MM.1S (cell line): ENCODE data around the gene DCP1A.

Experiments
- DNase-seq: peaks from one replicate; pipeline ENCODE4 v3.0.0-alpha.2; 2015
- H2AFZ ChIP-seq: fragments of 300-600 bp; sonication (generic); 2 replicates; pipeline ENCODE4 v1.6.0; 2016; ENCODE audit warnings: antibody characterized with exemption, low read length
- H3F3A ChIP-seq: fragments of 300-600 bp; sonication (generic); 2 replicates; pipeline ENCODE4 v1.6.1; 2016; ENCODE audit warnings: mild to moderate bottlenecking, antibody characterized with exemption, low read length, moderate library complexity, mixed read lengths; ENCODE audit not compliant: insufficient read depth
- H3K27ac ChIP-seq: fragments of 300-600 bp; sonication (generic); 2 replicates; pipeline ENCODE4 v1.5.1; 2016; ENCODE audit warnings: mild to moderate bottlenecking, low read length
- H3K27me3 ChIP-seq: fragments of 300-600 bp; sonication (generic); replicated peaks from 2 replicates; pipeline ENCODE4 v1.6.0; 2016; ENCODE audit warnings: low read length; ENCODE audit not compliant: insufficient read depth
- H3K36me3 ChIP-seq: fragments of 300-600 bp; sonication (generic); replicated peaks from 2 replicates; pipeline ENCODE4 v1.6.1; 2016; ENCODE audit warnings: mild to moderate bottlenecking, low read length, mixed read lengths; ENCODE audit not compliant: insufficient read depth
- H3K4me1 ChIP-seq: fragments of 300-600 bp; sonication (generic); 2 replicates; pipeline ENCODE4 v1.6.1; 2016; ENCODE audit warnings: low read length, mixed read lengths
- H3K4me2 ChIP-seq: fragments of 300-600 bp; sonication (generic); 2 replicates; pipeline ENCODE4 v1.6.0; 2016; ENCODE audit warnings: low read depth, low read length
- H3K4me3 ChIP-seq: fragments of 300-600 bp; sonication (generic); 2 replicates; pipeline ENCODE4 v1.5.1; 2016; ENCODE audit warnings: low read length, mixed read lengths
- H3K79me2 ChIP-seq: fragments of 300-600 bp; sonication (generic); 2 replicates; pipeline ENCODE4 v1.6.1; 2016; ENCODE audit warnings: mixed run types, low read length, mixed read lengths
- H3K9ac ChIP-seq: fragments of 300-600 bp; sonication (generic); 2 replicates; pipeline ENCODE4 v1.6.1; 2016; ENCODE audit warnings: low read length, mixed read lengths
- H3K9me2 ChIP-seq: fragments of 300-600 bp; sonication (generic); replicated peaks from 2 replicates; pipeline ENCODE4 v1.6.1; 2016; ENCODE audit warnings: mild to moderate bottlenecking, low read length, mixed read lengths; ENCODE audit not compliant: insufficient read depth
- H3K9me3 ChIP-seq: fragments of 300-600 bp; sonication (generic); replicated peaks from 2 replicates; pipeline ENCODE4 v1.6.1; 2016; ENCODE audit warnings: mild to moderate bottlenecking, low read length, mixed read lengths; ENCODE audit not compliant: insufficient read depth
- H4K20me1 ChIP-seq: fragments of 300-600 bp; sonication (generic); 2 replicates; pipeline ENCODE4 v1.6.1; 2016; ENCODE audit warnings: mild to moderate bottlenecking, low read length, moderate library complexity, mixed read lengths; ENCODE audit not compliant: insufficient read depth
- CTCF ChIP-seq: fragments of 300-600 bp; sonication (generic); IDR thresholded peaks from 2 replicates; pipeline ENCODE4 v1.5.1; 2016; ENCODE audit warnings: antibody characterized with exemption, low read length, mixed read lengths
- EZH2 ChIP-seq: fragments of 300-600 bp; sonication (generic); optimal IDR thresholded peaks from 2 replicates; pipeline ENCODE3; 2017; ENCODE audit warnings: low read depth, mild to moderate bottlenecking, antibody characterized with exemption, low read length, mixed read lengths
- EZH2phosphoT487 ChIP-seq: fragments of 300-600 bp; sonication (generic); IDR thresholded peaks from 2 replicates; pipeline ENCODE4 v1.6.1; 2018; ENCODE audit warnings: antibody characterized with exemption, low read length

Gene DCP1A

GRCh38 chr3:53243785-53244184 lies 103.6 kb downstream of the DCP1A start:
- Histone ChIP-seq H4K20me1 (peaks cover 64% of the 10 kb centered on the region), H3K4me3 (no peak overlapping the region), H3K79me2 (peaks cover 99% of the 10 kb centered on the region), H2AFZ (no peak overlapping the region), H3K4me1 (no peaks in the 10 kb centered on the region), H3K4me2 (no peak overlapping the region), H3K9me2 (no peaks in the 10 kb centered on the region), H3K9ac (no peak overlapping the region), H3K9me3 (no peaks in the 10 kb centered on the region), H3K36me3 (peaks cover 17% of the 10 kb centered on the region), H3K27me3 (no peaks in the 10 kb centered on the region), H3K27ac (no peak overlapping the region), H3F3A (no peaks in the 10 kb centered on the region)
- DNase-seq, result no peak
- no peak for TF ChIP-seq EZH2
- no peak for TF ChIP-seq CTCF
- no peak for TF ChIP-seq EZH2phosphoT487

GRCh38 chr3:53243165-53243564 lies 104.2 kb downstream of the DCP1A start:
- no peak for TF ChIP-seq CTCF
- TF ChIP-seq EZH2phosphoT487, result no peak
- TF ChIP-seq EZH2, result no peak
- Histone ChIP-seq H3K4me1 (no peaks in the 10 kb centered on the region), H3K9ac (no peak overlapping the region), H2AFZ (no peak overlapping the region), H3K9me2 (no peaks in the 10 kb centered on the region), H3K27me3 (no peaks in the 10 kb centered on the region), H3K36me3 (peaks cover 17% of the 10 kb centered on the region), H4K20me1 (peaks cover 58% of the 10 kb centered on the region), H3K4me2 (no peak overlapping the region), H3K4me3 (no peak overlapping the region), H3K27ac (no peak overlapping the region), H3F3A (no peaks in the 10 kb centered on the region), H3K9me3 (no peaks in the 10 kb centered on the region), H3K79me2 (peaks cover 98% of the 10 kb centered on the region)
- no peak for DNase-seq

- Histone ChIP-seq H3K9ac (no peak overlapping the region), H4K20me1 (peaks cover 53% of the 10 kb centered on the region), H3K4me2 (no peak overlapping the region), H3K9me2 (no peaks in the 10 kb centered on the region), H3K27ac (no peak overlapping the region), H3K4me1 (no peaks in the 10 kb centered on the region), H3K79me2 (peaks cover 93% of the 10 kb centered on the region), H3K36me3 (peaks cover 17% of the 10 kb centered on the region), H3F3A (no peaks in the 10 kb centered on the region), H3K9me3 (no peaks in the 10 kb centered on the region), H2AFZ (no peak overlapping the region), H3K27me3 (no peaks in the 10 kb centered on the region), H3K4me3 (no peak overlapping the region)
- no peak for DNase-seq
- no peak for TF ChIP-seq EZH2
- TF ChIP-seq CTCF, result no peak
- TF ChIP-seq EZH2phosphoT487, result no peak
Measured at GRCh38 chr3:53242642-53243041, 104.7 kb downstream of the DCP1A start.

GRCh38 chr3:53242155-53242554 lies 105.2 kb downstream of the DCP1A start:
- no peaks in the 10 kb centered on the region for H3K27me3 ChIP-seq
- H3K36me3 ChIP-seq, result peaks cover 17% of the 10 kb centered on the region
- DNase-seq, result no peak
- H3K4me2 ChIP-seq, result no peak overlapping the region
- H3K9me2 ChIP-seq, result no peaks in the 10 kb centered on the region
- no peak for TF ChIP-seq EZH2
- TF ChIP-seq EZH2phosphoT487, result no peak
- TF ChIP-seq CTCF, result no peak
- H3K27ac ChIP-seq, result no peak overlapping the region
- H3K4me1 ChIP-seq, result no peaks in the 10 kb centered on the region
- H2AFZ ChIP-seq, result no peak overlapping the region
- peaks cover 50% of the 10 kb centered on the region for H4K20me1 ChIP-seq
- no peak overlapping the region for H3K4me3 ChIP-seq
- H3K9ac ChIP-seq, result no peak overlapping the region
- H3K79me2 ChIP-seq, result peaks cover 88% of the 10 kb centered on the region
- H3K9me3 ChIP-seq, result no peaks in the 10 kb centered on the region
- no peaks in the 10 kb centered on the region for H3F3A ChIP-seq
